T-helper 2 cell treated with Interferon-gamma antibody and Interleukin-4, amounts not matched to agents 5 μg/mL and 100 μg/mL, for 36 hours (primary cell): Measurements from ENCODE around the gene ANKRD39.

Source experiments
- DNase-seq: peaks from one replicate; pipeline ENCODE4 v3.0.0; 2021; ENCODE audit warnings: low spot score
- H3K27ac Mint-ChIP-seq: one replicate; pipeline ENCODE4 v1.8.0; 2021; ENCODE audit warnings: mild to moderate bottlenecking, mixed read lengths
- H3K27me3 Mint-ChIP-seq: one replicate; pipeline ENCODE4 v1.8.0; 2021; ENCODE audit warnings: low read depth, mixed read lengths
- H3K36me3 Mint-ChIP-seq: one replicate; pipeline ENCODE4 v1.8.0; 2021; ENCODE audit warnings: low read depth, mixed read lengths
- H3K4me1 Mint-ChIP-seq: one replicate; pipeline ENCODE4 v1.8.0; 2021; ENCODE audit warnings: low read depth, mixed read lengths
- H3K4me3 Mint-ChIP-seq: one replicate; pipeline ENCODE4 v1.8.0; 2022; ENCODE audit warnings: mild to moderate bottlenecking, moderate library complexity, mixed read lengths
- H3K9me3 Mint-ChIP-seq: one replicate; pipeline ENCODE4 v1.8.0; 2021; ENCODE audit warnings: mixed read lengths

Gene ANKRD39

GRCh38 chr2:96861074-96861473, 3.3 kb upstream of the ANKRD39 start:
- Mint-ChIP-seq H3K27ac (no peak overlapping the region), H3K4me3 (no peak overlapping the region), H3K27me3 (no peaks in the 10 kb centered on the region), H3K4me1 (peaks cover 22% of the 10 kb centered on the region), H3K9me3 (no peaks in the 10 kb centered on the region), H3K36me3 (peaks cover 29% of the 10 kb centered on the region)
- DNase-seq: no peak

- Mint-ChIP-seq H3K27ac (no peak overlapping the region), H3K27me3 (no peaks in the 10 kb centered on the region), H3K36me3 (peaks cover 23% of the 10 kb centered on the region), H3K4me1 (peaks cover 26% of the 10 kb centered on the region), H3K4me3 (no peak overlapping the region), H3K9me3 (no peaks in the 10 kb centered on the region)
- DNase-seq: no peak
Measured at GRCh38 chr2:96860065-96861029, 2.5 kb upstream of the ANKRD39 start.

- Mint-ChIP-seq H3K36me3 (peaks cover 23% of the 10 kb centered on the region), H3K9me3 (no peaks in the 10 kb centered on the region), H3K27me3 (no peaks in the 10 kb centered on the region), H3K27ac (no peak overlapping the region), H3K4me1 (peaks cover 29% of the 10 kb centered on the region), H3K4me3 (peak overlapping the region; percentile 82)
- DNase-seq: no peak
Measured at GRCh38 chr2:96859681-96860064, 1.9 kb upstream of the ANKRD39 start.

- H3K36me3 Mint-ChIP-seq: peaks cover 23% of the 10 kb centered on the region
- H3K4me3 Mint-ChIP-seq: peak overlapping the region; percentile 82
- no peaks in the 10 kb centered on the region for H3K9me3 Mint-ChIP-seq
- peaks cover 29% of the 10 kb centered on the region for H3K4me1 Mint-ChIP-seq
- no peak for DNase-seq
- no peaks in the 10 kb centered on the region for H3K27me3 Mint-ChIP-seq
- peak overlapping the region; percentile 45 for H3K27ac Mint-ChIP-seq
Measured at GRCh38 chr2:96859099-96859649, 1.4 kb upstream of the ANKRD39 start.

GRCh38 chr2:96856776-96857666, 795 bp downstream of the ANKRD39 start:
- Mint-ChIP-seq H3K4me3 (peak overlapping the region; percentile 82), H3K4me1 (peaks cover 28% of the 10 kb centered on the region), H3K27me3 (no peaks in the 10 kb centered on the region), H3K9me3 (no peaks in the 10 kb centered on the region), H3K27ac (peak overlapping the region; percentile 83), H3K36me3 (peaks cover 33% of the 10 kb centered on the region)
- DNase-seq: peak; percentile 29

GRCh38 chr2:96853321-96853720, 4.5 kb downstream of the ANKRD39 start:
- H3K36me3 Mint-ChIP-seq: peaks cover 36% of the 10 kb centered on the region
- H3K9me3 Mint-ChIP-seq: no peaks in the 10 kb centered on the region
- no peak overlapping the region for H3K27ac Mint-ChIP-seq

GRCh38 chr2:96852667-96853066, 5.1 kb downstream of the ANKRD39 start:
- no peak overlapping the region for H3K4me3 Mint-ChIP-seq
- H3K9me3 Mint-ChIP-seq: no peaks in the 10 kb centered on the region
- H3K4me1 Mint-ChIP-seq: peaks cover 17% of the 10 kb centered on the region
- peaks cover 41% of the 10 kb centered on the region for H3K36me3 Mint-ChIP-seq
- no peak overlapping the region for H3K27ac Mint-ChIP-seq
- H3K27me3 Mint-ChIP-seq: no peaks in the 10 kb centered on the region
- DNase-seq: no peak

More at GRCh38 chr2:96853321-96853720, 4.5 kb downstream of the ANKRD39 start:
- no peak for DNase-seq
- Mint-ChIP-seq H3K4me1 (peaks cover 17% of the 10 kb centered on the region), H3K27me3 (no peaks in the 10 kb centered on the region), H3K4me3 (no peak overlapping the region)

- Mint-ChIP-seq H3K4me3 (no peak overlapping the region), H3K9me3 (no peaks in the 10 kb centered on the region), H3K27me3 (no peaks in the 10 kb centered on the region), H3K4me1 (peaks cover 3% of the 10 kb centered on the region), H3K27ac (no peak overlapping the region), H3K36me3 (peaks cover 45% of the 10 kb centered on the region)
- no peak for DNase-seq
Measured at GRCh38 chr2:96848264-96848663, 9.6 kb downstream of the ANKRD39 start.

GRCh38 chr2:96847586-96847985, 10.2 kb downstream of the ANKRD39 start:
- peaks cover 41% of the 10 kb centered on the region for H3K36me3 Mint-ChIP-seq
- H3K27me3 Mint-ChIP-seq: no peaks in the 10 kb centered on the region
- no peak for DNase-seq
- H3K9me3 Mint-ChIP-seq: no peaks in the 10 kb centered on the region
- H3K4me1 Mint-ChIP-seq: peaks cover 5% of the 10 kb centered on the region
- H3K4me3 Mint-ChIP-seq: no peak overlapping the region
- no peak overlapping the region for H3K27ac Mint-ChIP-seq

GRCh38 chr2:96846825-96847224, 11.0 kb downstream of the ANKRD39 start:
- no peak for DNase-seq

GRCh38 chr2:96844405-96844808, 13.4 kb downstream of the ANKRD39 start:
- no peaks in the 10 kb centered on the region for H3K27me3 Mint-ChIP-seq
- H3K4me3 Mint-ChIP-seq: no peak overlapping the region
- DNase-seq: no peak
- peaks cover 10% of the 10 kb centered on the region for H3K4me1 Mint-ChIP-seq
- H3K27ac Mint-ChIP-seq: no peak overlapping the region
- H3K36me3 Mint-ChIP-seq: peaks cover 30% of the 10 kb centered on the region
- no peaks in the 10 kb centered on the region for H3K9me3 Mint-ChIP-seq

More at GRCh38 chr2:96846825-96847224, 11.0 kb downstream of the ANKRD39 start:
- H3K4me1 Mint-ChIP-seq: peaks cover 5% of the 10 kb centered on the region
- peaks cover 37% of the 10 kb centered on the region for H3K36me3 Mint-ChIP-seq
- no peak overlapping the region for H3K4me3 Mint-ChIP-seq
- no peak overlapping the region for H3K27ac Mint-ChIP-seq
- no peaks in the 10 kb centered on the region for H3K9me3 Mint-ChIP-seq
- no peaks in the 10 kb centered on the region for H3K27me3 Mint-ChIP-seq

GRCh38 chr2:96843538-96844268, 14.1 kb downstream of the ANKRD39 start, which contains the start of gene ANKRD23:
Gene ANKRD23, minus strand, starts transcription at chr2:96844021. Its CDS starts 29 bp downstream, at chr2:96843992.
- Mint-ChIP-seq H3K9me3 (no peaks in the 10 kb centered on the region), H3K36me3 (peaks cover 32% of the 10 kb centered on the region), H3K4me3 (no peak within 1 kb of the TSS), H3K4me1 (peaks cover 12% of the 10 kb centered on the region), H3K27me3 (no peaks in the 10 kb centered on the region), H3K27ac (peak within 1 kb of the TSS; percentile 62)
- no peak for DNase-seq

GRCh38 chr2:96842600-96842999, 15.2 kb downstream of the ANKRD39 start:
- no peak overlapping the region for H3K4me3 Mint-ChIP-seq
- H3K4me1 Mint-ChIP-seq: peaks cover 12% of the 10 kb centered on the region
- no peaks in the 10 kb centered on the region for H3K27me3 Mint-ChIP-seq
- no peak overlapping the region for H3K27ac Mint-ChIP-seq
- no peak for DNase-seq
- peaks cover 26% of the 10 kb centered on the region for H3K36me3 Mint-ChIP-seq
- no peaks in the 10 kb centered on the region for H3K9me3 Mint-ChIP-seq
